NCI-H748 (cell line): ENCODE results near the gene CHM.
"Not testable (repeated sequence)": the region's sequence is repeated elsewhere in the genome, so short reads cannot be mapped to it uniquely, and the experiment has no call there.

Experiments used
- DNase-seq: peaks from one replicate; lab custom pipeline; 2025; ENCODE audit not compliant: unreplicated experiment; lab: John Stamatoyannopoulos, UW

Gene CHM, protein sequence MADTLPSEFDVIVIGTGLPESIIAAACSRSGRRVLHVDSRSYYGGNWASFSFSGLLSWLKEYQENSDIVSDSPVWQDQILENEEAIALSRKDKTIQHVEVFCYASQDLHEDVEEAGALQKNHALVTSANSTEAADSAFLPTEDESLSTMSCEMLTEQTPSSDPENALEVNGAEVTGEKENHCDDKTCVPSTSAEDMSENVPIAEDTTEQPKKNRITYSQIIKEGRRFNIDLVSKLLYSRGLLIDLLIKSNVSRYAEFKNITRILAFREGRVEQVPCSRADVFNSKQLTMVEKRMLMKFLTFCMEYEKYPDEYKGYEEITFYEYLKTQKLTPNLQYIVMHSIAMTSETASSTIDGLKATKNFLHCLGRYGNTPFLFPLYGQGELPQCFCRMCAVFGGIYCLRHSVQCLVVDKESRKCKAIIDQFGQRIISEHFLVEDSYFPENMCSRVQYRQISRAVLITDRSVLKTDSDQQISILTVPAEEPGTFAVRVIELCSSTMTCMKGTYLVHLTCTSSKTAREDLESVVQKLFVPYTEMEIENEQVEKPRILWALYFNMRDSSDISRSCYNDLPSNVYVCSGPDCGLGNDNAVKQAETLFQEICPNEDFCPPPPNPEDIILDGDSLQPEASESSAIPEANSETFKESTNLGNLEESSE

DNA sequence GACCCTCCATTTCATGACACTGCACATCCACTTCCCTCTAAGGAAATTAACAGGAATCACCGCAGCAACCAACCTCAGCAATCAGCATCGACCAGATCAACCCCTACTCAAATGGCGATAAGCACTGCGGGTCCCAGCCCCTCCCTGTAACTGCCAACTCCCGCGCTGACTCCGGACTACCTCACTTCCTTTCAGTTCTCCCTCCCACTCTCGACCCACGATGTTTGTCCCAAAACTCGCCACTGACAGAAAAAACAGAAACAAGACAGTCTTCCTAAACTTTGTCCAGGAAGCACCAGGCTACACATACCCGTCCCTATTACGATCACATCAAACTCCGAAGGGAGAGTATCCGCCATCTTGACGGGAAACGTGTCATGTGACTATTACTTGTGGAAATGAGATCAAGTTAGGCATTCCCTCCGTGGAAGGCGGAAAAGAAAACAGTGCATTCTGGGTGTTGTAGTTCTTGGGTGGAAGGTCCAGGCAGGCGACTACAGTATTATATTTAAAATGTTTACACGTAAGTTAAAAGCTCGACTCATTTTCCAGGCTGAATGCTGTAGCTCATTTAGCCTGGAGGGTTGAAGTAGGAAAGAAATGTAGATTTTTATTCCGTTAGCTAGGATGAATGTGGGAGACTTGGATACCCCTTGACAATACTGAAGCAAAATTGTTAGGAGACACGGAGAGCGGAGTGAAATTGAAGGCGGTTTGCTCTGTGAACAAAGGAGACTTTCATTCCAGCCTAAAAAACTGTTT lies at the start of gene CHM:
CHM (minus strand) TSS at position 385 of the 762 bp plus-strand sequence; CDS start at position 359, 26 bp downstream.
- no peak for DNase-seq

DNA sequence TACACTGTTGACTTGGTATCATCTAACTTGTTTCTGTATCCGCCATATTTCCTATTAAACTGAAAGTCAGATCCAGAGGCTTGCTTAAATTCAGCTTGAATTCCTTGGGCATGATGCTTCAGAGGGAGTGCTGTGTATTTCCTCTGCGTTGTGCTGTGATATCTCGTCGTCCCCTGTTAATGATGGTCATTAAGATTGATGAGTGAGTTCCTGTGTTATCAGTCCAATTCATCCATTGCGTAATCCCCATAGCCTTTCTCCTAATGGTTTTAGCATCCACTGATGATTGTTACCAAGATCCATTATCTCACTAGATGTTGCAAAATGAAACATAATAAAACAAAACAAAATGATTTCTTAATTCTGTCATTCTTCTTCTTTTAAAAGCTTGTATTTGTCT lies 31.3 kb upstream of the CHM start:
- peak; percentile 61 for DNase-seq

DNA sequence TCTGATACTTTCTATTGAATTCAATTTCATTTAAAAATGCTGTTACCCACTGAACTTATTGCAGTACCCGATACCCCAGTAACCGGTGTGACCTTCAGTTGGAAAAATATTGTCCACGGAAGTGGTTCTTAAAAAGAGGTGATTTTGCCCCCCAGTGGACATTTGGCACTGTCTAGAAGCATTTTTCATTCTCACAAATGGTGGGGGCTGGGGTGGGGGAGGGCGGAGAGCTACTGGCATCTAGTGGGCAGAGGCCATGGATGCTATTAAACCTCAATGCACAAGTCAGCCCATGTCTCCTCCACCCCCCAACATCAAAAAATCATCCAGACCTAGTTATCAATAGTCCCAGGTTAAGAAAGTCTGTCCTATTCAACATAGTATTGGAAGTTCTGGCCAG lies 19.6 kb upstream of the CHM start:
- DNase-seq: no peak

DNA sequence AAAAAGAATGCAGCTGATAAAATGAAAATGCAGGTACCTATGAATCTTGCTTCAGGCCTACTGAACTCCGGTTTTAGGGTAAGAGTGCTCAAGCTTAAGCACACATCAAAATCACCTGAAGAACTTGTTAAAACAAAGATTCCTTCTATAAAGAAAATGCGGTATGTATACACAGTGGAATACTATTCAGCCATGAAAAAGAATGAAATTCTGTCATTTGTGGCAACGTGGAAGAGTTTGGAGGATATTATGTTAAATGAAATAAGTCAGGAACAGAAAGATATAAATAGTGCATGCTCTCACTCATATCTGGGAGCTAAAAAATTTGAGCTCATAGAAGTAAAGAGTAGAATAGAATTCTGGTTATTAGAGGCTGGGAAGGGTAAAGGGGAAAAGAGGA lies 14.0 kb upstream of the CHM start:
- DNase-seq: no peak

DNA sequence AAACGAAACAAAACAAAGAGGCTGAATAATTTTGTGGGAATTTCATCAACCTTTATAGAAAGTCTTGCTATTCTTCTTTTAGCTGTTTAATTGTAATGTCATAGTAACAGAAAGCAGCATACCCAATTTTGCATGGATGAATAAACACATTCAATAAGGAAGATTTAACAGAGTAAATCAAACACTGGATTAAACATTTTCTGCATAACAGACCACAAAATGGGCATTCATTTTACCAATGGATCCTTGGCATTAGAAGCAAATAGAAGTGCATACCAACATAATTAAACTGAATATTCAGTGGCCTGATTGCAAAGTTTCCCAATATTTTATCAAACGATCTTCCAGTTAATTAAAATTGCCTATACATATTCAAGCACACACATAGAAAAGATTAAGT lies 4.4 kb upstream of the CHM start:
- no peak for DNase-seq

DNA sequence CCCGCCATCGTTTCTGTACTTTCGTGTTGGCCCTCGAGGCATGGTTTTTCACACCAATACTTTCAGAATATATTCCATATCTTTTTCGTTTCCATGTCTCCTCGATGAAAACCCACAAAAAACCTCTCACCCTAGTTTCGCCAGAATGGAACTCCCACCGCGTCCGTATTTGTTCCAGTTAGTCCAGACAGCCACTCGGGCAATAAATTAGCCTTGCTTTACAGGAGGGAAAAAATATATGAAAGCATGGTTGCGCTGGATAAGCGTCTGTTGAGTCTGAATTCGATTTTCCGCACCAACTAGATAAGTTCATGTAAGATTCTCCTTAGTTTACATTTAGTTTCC lies 550 bp upstream of the CHM start:
- DNase-seq: no peak

DNA sequence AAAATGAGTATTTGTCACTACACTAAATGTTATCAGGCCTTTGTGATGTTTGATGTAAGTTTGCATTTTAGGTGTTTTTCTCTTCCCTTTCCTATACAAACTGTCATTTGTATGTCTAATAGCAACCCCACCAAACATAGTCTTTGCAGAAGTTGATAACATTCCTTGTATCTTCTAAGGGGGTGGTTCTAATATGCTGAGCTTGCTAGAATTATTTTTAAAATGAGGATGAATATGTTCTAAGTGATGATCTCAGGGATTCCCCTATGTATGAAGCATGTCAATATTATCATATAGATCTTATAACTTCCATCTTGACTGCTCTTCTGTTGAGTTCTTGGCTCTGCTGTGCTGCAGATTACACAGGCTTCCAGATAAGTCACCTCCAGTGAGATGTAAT lies 3.1 kb downstream of the CHM start:
- DNase-seq: no peak

DNA sequence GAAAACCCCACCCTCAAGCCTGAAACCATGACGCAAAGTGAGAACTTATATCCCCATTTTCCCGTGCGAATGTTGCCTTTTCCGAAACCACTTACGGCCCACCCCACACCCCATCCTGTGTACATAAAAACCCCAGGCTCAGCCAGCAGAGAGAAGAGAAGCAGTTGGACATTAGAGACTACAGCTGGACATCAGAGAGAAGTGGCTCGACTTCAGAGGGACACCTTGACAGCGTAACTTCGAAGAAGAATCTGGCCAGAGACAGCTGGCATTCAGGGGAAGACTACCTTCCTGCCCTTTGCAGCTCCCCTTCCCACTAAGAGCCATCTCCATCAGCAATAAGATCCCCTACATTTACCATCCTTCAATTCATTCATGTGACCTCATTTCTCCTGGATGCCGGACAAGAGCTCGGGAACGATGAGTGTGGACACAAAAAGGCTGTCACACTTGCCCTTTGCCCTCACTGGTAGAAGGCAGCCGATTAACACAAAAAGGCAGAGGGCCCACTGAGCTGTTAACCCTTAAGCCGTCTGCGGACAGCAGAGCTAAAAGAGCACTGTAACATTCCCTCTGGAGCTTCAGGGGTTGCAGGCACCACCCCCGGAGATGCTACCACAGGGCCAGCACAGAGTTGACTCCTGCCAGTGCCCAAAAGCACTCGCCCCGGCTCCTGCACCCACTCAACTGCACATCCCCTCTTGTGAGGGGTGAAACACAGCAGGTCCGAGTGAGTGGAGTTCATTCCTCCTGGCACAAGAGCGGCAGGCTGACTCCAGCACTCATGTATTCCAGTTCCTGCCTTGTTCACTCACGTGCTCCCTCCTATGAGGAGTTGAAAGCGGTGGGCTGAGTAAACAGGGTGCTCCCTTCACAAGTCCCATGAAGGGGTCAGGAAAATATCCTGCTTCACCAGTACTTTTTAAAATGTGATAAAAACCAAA lies 7.5 kb downstream of the CHM start:
- no peak for DNase-seq

DNA sequence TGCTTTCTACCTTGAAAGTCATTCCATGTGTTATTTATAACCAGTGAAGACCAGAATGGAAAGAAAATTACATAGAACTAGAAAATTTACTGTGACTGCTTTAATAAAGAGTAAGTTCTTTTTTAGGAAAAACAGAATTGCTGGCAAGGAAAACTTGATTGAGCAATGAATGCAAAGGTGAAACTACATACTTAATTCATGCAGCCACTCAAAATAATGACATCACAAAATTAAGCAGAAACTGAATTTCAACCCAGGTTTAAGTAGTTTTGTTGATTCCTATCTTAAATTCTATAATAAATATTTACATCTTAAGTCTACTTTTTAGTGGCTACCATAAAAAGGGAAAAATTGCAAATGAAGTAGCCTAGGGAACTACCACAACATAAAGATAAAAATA lies 14.0 kb downstream of the CHM start:
- DNase-seq: no peak

DNA sequence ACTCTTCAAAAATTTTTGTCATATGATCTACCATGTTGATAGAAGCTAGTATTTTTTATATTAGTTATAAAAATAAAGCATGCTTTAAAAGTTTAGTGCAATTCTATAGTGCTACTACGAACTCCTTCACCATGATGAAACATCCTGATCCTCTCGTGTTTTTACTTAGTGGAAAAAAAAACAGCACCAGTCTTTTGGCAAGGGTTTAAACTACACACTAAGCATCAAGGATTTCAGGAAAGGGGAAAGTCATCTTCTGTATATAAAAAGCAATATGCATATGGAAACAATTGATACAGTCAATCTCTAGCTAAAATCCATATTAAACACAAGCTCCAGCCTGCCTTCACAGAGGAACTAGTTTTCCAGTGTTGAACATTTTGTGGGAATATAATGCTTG lies 18.7 kb downstream of the CHM start:
- no peak for DNase-seq

DNA sequence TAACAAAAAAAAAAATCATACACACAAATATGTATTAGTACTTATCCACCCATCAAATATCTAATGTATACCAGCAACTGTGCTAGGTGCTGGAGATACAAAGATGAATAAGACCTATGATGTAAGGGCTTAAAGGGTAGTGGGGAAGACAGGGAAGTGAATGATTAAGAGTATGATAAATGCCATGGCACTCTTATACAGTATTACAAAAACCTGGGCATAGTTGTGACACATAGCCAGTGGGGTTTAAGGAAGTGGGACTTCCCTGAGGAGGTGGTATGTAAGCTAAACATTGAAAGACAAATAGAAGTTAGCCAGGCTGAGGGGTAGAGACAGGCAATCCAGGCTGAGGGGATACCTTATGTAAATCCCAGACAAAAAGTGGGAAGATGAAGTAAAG lies 23.5 kb downstream of the CHM start:
- no peak for DNase-seq

DNA sequence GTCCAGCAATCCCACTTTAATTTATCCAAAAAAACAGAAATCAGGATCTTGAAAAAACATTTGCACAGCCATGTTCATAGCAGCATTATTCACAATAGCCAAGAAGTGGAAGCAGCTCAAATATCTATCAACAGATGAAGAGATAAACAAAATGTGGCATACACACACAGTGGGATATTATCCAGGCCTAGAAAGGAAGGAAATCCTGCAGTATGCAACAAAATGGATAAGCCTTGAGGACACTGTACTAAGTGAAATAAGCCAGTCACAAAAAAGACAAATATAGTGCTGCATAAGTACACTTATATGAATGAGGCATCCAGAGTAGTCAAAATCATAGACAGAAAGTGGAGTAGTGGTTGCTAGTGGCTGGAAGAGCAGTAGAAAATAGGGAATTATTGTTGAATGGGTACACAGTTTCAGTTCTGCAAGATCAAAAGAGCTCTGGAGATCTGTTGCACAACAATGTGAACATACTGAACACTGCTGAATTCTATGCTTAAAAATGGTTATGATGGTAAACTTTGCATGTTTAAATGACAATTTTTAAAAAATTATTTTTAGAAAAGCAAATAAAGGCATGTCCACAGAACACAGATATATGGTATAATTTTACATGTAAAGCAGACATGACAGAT lies 25.6 kb downstream of the CHM start:
- DNase-seq: no peak

DNA sequence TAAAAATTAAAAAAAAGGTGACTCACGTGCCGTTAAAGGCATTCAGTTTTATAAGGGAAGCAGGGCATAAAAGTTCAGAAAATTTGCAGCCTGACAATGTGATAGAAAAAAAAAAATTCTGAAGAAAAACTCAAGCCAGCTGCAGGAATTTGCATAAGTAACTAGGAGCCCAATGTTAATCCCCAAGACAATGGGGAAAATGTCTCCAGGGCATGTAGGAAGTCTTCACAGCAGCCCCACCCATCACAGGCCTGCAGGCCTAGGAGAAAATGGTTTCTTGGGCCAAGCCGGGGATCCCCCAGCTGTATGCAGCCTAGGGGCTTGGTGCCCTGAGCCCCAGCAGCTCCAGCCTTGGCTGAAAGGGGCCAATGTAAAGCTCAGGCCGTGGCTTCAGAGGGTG lies 31.2 kb downstream of the CHM start:
- DNase-seq: no peak

DNA sequence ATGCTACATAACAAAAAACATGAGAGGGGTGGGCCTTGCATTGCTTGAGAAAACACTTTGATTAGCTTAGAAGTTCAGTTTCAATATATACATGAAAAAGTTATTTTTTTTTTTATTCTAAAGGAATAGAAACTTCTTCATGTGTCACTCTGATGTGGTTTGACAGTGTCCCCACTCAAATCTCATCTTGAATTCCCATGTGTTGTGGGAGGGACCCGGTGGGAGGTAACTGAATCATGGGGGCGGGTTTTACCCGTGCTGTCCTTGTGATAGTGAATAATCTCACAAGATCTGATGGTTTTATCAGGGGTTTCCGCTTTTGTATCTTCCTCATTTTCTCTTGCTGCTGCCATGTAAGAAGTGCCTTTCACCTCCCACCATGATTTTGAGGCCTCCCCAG lies 32.4 kb downstream of the CHM start:
- DNase-seq: not testable (repeated sequence)

DNA sequence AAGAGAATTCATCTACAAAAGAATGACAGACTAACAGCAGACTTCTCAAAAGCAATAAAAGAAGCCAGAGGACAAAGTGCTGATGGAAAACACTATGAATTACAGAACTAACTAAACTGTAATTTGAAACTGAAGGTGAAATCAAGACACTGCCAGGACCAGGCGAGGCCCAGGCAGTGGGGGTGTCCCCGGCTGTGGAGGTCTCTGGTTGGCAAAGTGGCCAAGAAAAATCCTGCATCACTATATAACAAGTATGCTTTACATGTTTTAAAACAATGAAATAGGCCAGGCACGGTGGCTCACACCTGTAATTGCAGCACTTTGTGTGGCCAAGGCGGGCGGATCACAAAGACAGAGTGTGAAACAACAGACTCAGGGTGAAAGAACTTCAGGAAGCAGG lies 32.9 kb downstream of the CHM start:
- peak; percentile 32 for DNase-seq

DNA sequence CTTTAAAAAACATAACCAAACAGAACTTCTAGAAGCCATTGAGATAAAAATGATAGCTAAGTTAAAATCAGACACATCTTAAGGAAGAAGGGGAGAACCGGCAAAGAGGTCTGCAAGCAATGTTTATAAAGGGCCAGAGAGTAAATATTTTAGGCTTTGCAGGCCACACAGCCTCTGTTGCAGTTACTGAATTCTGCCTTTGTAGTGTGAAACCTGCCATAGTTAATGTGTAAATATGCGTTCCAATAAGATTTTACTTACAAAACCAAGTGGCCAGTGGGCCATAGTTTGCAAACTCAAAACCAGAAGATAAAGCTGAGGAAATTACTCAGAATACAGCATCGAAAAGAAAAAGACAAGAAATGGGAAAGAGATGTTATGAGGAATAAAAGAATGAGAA lies 33.6 kb downstream of the CHM start:
- no peak for DNase-seq

DNA sequence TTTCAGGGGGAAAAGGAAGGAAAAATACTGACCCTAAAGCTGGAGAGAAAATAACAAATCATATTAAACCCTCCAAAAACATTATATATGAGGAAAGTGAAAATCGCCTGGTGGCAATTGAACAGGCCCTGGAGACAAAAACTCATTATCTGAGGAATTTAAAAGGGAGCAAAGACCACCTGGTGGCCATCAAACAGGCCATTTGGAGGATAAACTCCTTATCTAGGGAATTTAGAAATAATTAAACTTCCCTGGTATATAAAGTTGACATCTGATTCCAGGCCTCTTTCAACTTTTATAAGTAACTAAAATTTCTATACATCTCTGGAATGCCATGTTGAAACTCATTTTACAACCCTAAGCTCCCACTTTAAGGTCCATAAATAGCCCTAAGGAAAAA lies 35.2 kb downstream of the CHM start:
- DNase-seq: no peak

DNA sequence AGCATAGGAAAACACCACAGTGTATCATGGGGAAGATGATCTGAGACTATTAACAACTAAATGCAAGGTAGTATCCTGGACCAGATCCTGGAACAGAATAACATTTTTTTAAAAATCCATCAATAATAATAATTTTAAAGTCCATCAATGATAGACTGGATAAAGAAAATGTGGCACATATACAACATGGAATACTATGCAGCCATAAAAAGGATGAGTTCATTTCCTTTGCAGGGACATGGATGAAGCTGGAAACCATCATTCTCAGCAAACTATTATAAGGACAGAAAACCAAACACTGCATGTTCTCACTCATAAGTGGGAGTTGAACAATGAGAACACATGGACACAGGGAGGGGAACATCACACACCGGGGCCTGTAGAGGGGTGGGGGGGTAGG lies 37.6 kb downstream of the CHM start:
- not testable (repeated sequence) for DNase-seq

DNA sequence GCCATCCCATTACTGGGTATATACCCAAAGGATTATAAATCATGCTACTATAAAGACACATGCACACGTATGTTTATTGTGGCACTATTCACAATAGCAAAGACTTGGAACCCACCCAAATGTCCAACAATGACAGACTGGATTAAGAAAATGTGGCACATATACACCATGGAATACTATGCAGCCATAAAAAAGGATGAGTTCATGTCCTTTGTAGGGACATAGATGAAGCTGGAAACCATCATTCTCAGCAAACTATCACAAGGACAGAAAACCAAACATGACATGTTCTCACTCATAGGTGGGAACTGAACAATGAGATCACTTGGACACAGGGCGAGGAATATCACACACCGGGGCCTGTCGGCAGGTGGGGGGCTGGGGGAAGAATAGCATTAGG lies 39.5 kb downstream of the CHM start:
- not testable (repeated sequence) for DNase-seq

DNA sequence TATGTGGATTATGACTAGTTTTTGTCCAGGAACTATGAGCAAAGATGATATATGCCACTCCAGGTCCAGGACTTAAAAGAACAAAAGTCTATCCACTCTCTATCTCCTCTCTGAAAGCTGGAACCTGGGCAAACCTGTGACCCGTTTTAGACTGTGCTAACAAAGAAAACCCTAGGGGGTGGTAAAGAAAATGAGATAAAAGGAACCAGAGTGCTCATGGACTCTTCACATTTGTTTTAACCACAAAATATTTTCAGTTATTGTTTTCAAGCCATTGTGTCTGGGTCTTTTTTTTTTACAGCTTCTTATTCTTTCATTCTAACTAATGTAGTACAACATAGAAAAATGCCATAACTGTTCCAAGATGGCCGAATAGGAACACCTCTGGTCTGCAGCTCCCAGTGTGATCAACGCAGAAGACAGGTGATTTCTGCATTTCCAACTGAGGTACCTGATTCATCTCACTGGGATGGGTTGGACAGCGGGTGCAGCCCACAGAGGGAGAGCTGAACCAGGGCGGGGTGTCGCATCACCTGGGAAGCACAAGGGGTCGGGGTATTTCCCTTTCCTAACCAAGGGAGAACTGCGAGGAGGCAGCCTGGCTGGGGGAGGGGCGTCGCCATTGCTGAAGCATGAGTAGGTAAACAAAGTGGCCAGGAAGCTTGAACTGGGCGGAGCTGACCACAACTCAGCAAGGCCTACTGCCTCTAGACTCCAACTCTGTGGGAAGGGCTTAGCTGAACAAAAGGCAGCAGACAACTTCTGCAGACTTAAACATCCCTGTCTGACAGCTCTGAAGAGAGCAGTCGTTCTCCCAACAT lies 45.1 kb downstream of the CHM start:
- peak; percentile 94 for DNase-seq
